ENCODE data around the gene GPRC5B.

DNA sequence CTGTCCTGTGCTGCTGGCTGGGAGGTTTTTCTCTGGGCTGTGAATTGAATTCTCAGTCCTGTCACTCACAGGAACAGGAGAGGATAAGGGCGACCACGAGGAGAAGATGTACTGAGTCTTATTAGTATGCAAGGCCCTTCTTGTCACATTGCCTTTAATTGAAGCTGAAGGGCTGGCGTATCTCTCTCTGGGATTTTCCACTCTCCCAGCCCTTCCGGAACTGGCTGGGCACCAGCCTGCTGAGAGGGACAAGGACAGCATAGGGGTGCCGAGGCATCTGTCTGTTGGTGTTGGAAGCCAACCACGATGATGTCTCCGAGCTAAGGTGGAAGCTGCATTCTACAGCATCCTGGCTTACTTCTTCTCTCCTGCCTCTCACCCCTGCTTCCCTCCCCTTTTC, 33.2 kb downstream of the GPRC5B start:
- TF ChIP-seq CTCF (IDR thresholded peaks at IDR 0.05) (no peak), ZFX (IDR thresholded peaks at IDR 0.05; ENCODE audit: borderline replicate concordance) (no peak)
